HG03378 (cell line): ENCODE data around the gene VWDE.
"Not testable (repeated sequence)": the region's sequence is repeated elsewhere in the genome, so short reads cannot be mapped to it uniquely, and the experiment has no call there.

Experiments used
- ATAC-seq: cut with Tn5 transposase; IDR thresholded peaks from one replicate; pipeline ENCODE4 v1.9.1; 2021; ENCODE audit warnings: mild to moderate bottlenecking, moderate library complexity; ENCODE audit not compliant: unreplicated experiment

VWDE gene

DNA sequence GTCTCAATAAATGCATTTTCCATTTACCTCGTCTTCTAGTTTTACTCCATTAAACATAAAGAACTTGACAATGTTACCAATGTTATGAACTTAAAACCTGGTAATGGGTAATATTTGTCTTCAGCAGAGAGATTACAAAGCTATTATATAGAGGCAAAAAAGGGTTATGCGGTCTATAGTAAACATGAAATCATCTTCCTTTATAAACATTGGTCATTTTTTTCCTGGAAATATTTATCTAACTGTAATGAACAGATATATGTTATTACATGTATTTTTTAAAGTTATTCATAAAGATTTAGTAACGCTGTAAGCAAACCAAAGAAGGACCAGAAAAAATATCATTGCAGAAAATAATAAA is 1.3 kb downstream of the VWDE start:
- no peak for ATAC-seq

DNA sequence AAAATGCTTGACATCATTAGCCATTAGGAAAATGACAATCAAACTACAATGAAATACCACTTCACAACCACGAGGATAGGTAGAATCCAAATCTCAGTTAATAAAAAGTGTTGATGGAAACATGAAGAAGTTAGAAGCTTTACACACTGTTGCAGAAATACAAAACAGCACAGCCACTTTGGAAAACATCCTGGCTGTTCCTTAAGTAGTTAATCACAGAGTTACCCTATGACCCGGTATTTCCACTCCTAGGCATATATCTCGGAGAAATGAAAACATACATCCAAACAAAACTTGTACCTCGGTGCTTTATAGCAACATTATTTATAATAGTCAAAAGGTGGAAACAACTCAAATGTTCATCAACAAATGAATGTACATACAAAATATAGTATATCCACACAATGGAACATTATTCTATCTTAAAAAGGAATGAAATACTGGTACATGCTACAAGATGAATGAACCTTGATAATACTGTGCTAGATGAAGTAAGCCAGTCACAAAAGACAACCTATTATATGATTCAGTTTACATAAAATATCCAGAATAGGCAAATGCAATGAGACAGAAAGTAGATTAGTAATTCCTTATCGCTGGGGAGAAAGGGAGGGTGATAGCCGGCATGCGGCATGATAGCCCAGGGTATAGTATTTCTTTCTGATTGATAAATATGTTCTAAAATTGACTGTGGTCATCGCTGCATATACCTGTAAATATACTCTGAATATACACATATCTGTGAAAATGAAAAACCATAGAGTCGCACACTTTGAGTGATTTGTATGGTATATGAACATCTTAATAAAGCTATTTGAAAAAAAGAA is 1.9 kb downstream of the VWDE start:
- ATAC-seq, result no peak

DNA sequence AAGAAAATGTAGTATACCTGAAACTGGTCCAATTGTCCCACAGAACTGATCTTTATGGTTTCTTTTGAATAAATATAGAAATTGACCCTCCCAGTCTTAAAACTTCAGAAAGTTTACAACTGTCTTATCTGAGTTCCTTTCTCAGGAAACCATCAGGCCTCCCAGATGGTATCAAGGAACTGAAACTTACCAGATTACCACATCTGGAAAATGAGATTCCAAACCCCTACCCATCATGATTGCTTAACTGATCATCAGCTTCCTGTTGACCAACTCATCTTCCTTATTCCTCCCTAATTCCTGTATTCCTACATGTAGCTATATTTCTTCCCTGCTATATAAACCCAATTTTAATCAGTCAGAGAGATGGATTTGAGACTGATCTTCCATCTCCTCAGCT is 5.5 kb downstream of the VWDE start:
- no peak for ATAC-seq

DNA sequence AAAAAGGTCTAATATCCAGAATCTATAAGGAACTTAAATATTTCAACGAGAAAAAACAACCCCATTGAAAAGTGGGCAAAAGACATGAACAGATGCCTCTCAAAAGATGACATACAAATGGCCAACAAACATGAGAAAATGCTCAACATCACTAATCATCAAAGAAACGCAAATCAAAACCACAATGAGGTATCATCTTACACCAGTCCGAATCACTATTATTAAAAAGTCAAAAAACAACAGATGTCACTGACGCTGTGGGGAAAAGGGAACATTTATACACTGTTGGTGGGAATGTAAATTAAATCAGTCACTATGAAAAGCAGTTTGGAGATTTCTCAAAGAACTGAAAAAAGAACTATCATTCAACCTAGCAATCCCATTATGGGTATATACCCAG is 6.0 kb downstream of the VWDE start:
- ATAC-seq, result no peak

DNA sequence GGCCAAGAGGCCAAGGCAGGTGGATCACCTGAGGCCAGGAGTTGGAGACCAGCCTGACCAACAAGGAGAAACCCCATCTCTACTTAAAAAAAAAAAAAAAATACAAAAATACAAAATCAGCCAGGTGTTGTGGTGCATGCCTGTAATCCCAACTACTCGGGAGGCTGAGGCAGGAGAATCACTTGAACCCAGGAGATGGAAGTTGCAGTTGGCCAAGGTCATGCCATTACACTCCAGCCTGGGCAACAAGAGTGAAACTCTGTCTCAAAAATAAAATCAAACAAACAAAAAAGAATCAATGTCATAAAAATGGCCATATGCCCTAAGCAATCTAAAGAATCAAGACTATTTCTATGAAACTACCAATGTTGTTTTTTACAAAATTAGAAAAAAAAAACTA is 7.0 kb downstream of the VWDE start:
- not testable (repeated sequence) for ATAC-seq

DNA sequence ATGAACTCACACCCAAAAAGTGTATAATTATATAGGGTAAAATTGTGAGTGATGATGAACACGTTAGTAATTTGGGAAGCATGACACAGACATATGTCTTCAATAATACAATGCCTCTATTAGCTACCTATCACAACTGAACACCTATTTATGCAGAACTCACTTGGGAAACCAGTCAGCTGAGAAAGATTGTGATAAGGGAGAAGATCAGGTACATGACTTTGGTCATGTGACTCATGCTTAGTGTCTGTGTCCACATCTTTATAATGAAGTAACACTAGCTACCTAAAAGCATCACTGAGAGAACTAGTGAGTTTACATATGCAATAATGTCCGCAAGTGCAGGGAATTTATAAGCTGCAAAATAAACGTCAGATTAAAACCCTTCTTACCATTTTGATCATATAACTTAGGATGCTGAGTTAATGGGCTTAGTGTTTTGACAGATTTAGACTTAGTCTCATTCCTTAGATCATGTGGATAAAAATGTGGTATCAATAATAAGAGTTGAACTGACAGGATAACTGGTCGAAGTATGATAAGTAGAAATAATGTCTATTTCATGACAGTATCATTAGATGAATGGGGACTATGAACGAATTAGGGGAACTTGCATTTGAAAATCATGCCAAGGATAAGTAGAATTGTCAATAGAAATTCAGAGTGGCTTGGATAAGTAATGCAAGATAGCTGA is 11.6 kb downstream of the VWDE start:
- ATAC-seq, result no peak

DNA sequence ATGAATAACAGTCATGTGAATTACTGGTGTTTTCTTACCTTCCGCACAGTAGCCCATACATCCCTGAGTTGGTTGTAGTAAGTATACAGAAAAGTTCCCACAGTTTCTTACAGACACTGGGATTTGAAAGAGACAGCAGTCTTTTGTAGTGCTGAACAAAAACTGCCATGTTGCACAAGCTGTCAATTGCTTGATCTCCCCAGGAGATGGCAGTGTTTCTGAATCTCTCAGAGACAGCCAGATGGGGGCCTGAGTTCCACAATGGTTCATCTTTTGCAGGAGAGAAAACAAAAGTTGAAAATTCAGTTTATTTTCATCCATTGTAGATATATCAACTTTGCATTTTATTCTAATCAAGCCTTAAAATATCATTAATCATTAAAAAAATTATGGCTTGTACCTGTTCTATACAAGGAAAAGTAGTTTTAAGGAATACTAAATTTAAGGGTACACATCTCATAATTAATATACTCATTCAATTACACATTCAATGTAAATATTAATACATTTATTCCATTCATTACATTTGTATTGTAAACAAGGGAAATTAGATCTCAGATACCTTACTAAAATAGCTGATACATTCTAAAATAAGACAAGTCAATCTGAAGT is 14.5 kb downstream of the VWDE start:
- ATAC-seq, result peak; percentile 98

DNA sequence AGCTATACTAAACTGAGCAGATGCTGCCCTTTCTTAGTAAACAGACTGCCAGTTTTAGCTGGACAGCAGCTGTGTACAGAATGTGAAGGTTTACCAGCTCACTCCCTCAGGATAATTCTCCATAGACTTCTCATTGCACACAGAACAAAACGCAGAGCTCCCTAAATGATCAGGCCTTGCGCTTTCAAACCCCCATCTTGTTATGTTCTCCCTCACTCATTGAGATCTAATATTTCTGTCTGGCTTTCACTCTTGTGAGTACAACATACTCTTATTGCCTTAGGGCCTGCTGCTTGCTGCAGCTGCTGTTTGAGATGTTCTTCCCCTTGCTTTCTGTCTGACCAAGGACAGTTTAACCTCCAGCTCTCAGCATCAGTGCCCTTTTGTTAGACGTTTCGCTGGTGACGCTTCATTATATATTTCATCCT is 17.3 kb downstream of the VWDE start:
- ATAC-seq, result no peak

DNA sequence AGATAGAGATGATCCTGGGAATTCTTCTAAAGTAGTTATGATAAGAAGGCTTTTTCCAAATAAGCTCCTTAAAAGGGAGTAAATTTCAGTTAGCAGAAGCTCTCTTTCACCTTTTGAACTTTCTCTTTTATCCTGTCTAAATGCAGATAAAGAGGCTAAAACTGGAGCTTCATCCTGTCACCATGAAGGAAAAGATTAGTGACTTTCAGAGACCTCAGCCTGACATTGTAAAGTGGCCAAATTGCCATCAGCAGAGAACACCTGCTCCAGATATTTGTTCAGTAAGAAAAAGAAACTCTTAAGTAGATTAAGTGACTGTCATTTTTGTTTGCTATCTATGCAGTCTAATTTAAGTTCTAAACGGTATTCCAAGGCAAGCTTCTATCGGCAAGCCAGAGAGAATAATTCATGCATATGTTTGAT is 18.3 kb downstream of the VWDE start:
- no peak for ATAC-seq

DNA sequence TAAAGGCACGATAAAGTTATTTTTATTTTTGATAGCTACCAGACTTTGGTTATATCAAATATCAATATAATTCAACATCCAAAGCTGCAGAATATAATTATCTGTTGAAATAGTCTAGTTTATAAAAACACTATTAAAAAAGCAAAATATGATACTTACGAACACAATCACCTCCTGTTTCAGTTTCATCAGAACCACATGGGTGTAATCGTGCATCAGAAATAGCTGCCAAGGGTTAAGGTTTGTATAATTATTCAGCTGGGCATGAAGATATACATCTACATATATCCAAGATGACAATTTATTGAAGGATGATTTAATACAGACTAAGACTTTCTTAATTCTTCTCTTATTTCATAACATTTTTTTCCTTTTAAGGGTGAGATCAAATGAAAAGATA is 20.3 kb downstream of the VWDE start:
- ATAC-seq, result no peak

DNA sequence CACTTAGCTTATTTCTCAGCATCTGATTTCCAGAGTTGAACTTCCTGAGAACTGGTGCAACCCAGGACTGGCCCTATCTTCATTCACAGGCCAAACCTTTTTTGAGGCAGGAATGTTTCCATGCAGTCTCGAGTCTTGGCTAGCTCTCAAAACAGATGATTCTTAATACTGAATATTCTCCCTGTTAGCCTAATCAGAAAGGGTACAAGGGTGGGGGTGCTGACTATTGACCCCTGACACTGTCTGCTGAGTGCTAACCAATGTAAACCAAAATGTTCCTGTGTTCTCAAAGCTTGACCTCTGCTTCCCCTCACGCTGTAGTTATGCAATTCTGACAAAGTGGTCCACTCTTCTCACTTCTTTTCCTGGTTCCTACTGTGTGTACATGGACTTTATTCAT is 25.3 kb downstream of the VWDE start:
- no peak for ATAC-seq

DNA sequence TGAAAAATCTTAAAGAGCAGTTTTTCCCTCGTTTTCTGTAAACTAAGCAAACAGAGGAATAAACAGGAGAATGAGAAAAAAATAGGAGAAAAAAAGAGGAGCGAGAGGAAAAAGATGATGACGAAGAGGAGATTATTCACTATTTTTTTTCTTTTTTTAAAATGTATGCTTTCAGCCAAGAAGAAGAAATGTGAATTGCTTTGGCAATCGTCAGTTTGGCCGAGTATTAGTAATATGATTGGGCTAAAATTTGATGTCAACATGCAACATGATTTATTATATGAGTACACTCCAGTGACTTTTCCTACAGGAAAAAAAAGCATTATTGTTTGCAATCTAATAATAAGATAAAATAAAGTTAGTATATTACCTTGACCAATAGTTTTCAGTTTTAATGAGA is 26.3 kb downstream of the VWDE start:
- no peak for ATAC-seq

DNA sequence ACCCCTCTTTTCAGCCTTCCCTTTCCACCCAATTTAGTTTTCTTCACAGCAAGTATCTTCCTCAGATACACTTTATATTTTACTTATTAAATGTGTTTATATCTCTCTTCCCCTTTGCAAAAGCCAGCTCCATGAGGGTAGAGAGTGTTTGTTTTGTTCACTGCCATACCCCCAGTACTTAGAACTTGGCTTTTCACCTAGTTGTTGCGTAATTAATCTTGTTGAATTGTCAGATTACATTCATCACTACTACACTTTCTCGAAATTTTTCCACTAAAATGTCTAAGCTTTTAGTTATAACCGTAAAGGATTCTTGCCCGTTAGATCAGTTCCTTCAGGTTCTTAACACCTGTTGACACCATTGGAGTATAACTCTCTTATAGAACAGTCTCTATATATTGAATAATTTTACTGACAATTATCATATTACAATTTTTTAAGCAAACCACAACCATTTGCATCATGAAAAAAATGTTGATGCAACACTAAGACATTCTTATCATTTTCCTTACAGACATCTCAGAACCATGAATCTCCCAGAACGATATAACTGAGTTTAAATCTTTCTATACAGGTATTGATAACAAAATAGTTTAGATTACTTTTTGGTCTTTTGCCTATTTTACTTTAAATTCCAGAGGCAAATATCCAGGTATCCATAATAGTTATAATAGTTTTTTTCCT is 29.9 kb downstream of the VWDE start:
- no peak for ATAC-seq

DNA sequence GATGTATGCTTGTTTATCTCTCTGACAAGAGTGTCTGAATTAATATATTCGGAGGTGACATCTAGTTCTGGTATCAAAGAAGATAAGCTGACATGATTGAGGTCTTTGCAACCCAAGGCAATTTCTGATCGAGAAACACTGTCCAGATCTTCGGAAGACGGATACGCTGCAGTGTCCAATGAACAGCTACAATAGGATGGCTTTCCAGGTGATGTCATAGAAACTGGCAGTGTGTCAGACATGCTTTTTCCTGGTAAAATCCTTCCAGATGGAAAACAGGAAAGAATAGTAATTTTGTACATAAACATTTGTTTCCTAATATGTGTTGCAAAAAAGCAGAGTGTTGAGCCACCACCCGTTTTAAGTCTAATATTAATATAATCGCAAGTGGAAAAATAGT is 33.4 kb downstream of the VWDE start:
- ATAC-seq, result no peak

DNA sequence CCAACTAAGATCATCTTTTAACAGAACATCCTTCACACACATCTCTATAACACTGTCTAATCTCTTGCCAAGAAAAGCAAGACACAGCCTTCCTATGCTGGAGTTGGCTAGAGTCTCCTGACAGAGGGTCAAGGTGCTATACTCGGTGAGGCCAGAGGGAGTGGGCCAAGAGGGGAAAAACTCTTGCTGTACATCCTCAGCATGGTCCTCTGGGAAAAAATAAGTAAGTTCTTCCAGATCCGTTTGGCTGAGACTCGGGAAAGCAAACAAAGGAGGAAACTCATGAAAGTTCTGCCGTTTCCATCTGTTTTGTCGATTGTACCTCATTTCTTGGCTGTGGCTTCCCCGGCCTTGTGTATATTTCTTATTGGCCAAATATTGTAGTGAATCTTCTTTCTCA is 33.9 kb downstream of the VWDE start:
- ATAC-seq, result no peak

DNA sequence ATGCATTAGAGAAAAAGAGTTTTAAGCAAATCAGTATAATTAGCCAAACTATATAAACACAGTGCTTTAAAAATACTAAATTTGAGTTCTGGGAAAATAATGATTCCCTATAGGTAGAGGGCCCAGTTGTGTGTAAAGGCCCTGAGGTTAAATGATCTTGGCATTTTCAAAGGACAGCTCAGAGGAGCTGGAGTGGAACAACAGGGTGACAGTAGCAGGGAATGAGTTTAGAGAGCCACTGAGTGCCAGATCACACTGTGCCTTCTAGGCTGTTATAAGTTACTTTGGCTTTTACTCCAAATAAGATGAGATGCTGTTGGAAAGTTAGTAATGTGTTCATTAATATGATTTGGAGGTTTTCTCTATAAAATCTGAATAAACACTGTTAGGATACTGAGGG is 34.6 kb downstream of the VWDE start:
- ATAC-seq, result no peak

DNA sequence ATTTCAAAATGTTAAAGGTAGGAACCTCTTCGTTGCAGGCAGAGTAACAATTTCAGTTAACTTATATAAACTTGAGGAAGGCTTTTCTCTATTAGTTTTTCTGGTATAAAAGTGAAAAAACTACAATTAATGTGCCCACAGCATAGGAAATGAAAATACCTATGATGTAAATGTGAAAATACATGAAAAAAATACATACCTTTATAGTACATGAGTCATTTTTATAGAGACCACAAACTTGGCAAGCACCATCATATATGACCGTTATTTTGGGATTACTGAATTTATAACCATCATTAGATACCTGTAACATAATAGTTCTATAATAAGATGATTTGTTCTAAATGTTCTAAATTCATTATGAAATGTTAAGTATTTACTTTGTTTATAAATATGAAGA is 42.7 kb downstream of the VWDE start:
- no peak for ATAC-seq

DNA sequence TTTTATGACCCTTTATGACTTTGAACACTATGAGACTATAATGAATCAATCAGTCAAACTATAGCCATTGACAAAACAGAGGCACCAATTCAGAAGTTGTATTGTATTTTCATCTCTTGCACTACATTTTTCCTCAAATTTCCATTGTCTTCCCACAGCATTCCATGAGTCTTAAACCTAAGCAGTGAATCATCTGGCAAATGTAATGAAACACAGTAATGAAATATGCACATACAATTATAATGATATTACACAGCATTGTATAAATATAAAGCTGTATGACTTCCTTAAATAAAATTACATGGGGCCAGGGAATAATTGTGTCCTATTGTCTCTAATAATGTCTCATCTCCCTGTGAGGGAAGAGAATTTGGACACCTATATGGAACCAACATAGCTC is 45.0 kb downstream of the VWDE start:
- no peak for ATAC-seq

DNA sequence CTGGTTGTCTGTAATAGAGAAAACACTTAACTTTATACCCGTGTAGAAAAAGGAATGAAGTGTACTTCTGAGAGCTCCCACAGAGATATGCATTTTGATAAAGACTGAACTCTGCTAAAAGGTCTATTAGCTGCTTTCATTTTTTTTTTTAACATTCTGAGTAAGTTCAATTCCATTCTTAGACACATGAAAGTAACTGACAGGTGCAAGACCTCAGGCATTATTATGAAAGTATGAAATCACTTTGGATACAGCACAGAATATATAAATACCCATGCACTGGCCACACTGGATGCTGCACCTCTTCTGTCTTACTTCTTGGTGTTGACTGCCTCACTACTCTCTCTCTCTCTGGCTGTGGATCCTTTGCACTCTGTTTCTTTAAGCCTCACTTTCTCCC is 46.2 kb downstream of the VWDE start:
- peak; percentile 79 for ATAC-seq

DNA sequence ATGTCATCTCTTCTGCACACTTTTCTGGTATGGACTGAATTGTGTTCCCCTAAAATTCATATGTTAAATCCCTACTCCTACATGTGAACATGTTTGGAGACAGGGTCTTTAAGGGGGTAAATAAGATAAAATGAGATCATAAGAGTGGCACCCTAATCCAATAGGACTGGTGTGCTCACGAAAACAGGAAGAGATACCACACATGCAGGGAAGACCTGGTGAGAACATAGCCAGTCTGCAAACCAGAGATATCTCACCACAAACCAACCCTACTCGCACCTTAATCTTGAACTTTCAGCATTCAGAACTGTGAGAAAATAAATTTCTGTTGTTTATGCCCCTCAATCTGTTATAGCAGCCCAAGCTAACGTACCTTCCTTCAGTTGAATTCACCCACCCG is 51.8 kb downstream of the VWDE start:
- ATAC-seq, result no peak

DNA sequence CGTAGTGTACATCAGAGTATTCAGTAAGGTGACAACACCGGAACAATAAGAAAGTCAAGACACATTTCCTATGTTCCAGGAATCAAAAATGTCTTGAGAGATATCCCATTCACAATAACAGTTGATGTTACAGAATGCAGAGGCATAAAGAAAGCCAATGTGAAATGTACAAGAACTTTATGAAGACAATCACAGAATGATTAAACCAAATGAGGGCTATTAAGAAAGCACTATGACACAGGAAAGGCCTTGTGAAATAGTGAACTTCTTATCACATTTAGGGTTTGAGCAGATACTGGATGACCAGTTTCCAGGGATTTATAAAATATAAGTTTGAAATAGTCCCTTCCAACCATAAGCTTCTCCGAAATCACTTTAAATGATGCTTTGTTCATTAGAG is 52.7 kb downstream of the VWDE start:
- no peak for ATAC-seq

DNA sequence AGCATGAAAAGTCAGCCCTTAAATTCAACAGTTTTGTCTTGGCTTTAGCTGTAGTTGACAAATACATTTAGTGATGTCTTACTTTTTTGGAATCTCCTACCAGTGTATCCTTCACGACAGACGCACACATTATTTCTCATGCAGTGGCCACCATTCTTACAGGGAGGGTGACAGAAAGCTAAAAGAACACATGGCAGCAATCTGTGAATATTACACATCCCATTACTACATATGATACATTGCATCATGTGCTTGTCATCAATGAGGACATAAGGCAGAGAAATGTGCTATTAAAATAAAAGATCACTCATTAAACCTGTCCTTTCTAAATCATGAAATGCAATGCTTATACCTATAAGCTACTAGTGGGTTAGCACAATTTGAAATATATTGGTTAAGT is 66.6 kb downstream of the VWDE start:
- ATAC-seq, result no peak
